ENCODE data around the gene RASGRF2. TPM values are rescaled to one million over a fixed set of nuclear protein-coding genes. Genes with fewer than 3 reads are reported as not detected.
"Not testable (repeated sequence)": the region's sequence is repeated elsewhere in the genome, so short reads cannot be mapped to it uniquely, and the experiment has no call there.

RASGRF2 gene
- polyA plus RNA-seq, 2 donors, result 0.40 to 0.69 TPM

DNA sequence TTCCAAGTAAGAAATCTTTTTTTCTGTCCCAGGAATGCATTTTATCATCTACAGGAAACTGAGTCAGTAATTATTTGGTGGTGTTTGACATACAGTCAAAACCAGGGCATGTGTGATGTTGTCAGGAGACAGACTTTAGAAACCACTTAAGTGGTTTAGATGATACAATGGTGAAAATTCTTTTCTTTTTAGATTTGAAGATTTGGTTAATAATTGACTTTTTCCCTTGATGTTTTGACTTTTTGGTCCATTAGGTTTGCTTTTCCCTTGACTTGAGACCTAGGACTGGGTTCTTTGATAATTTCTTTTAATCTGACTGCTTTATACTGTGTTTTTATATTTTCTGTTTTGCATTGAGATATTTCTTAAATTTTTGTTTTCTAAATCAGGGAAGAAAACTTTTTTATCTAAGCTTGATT is 85.2 kb downstream of the RASGRF2 start:
- Histone ChIP-seq H3K4me3 (ENCODE audit: low read depth in 1 of 2, low read length in 2 of 2) (no peak overlapping the region), H3K4me1 (ENCODE audit: control insufficient read depth in 2 of 2, insufficient read depth in 2 of 2, low read length in 1 of 2) (peaks cover 0 to 2% of the 10 kb centered on the region in 2 donors), H3K27ac (ENCODE audit: low read depth in 2 of 2, low read length in 1 of 2) (no peak overlapping the region), H3K27me3 (ENCODE audit: control insufficient read depth in 1 of 2, insufficient read depth in 2 of 2, low read length in 2 of 2) (no peaks in the 10 kb centered on the region), H3K36me3 (ENCODE audit: control insufficient read depth in 2 of 2, insufficient read depth in 2 of 2, low read length in 1 of 2) (no peaks in the 10 kb centered on the region), H3K9me3 (ENCODE audit: control insufficient read depth in 2 of 2, insufficient read depth in 1 of 2, low read depth in 1 of 2, low read length in 1 of 2) (no peaks in the 10 kb centered on the region)

DNA sequence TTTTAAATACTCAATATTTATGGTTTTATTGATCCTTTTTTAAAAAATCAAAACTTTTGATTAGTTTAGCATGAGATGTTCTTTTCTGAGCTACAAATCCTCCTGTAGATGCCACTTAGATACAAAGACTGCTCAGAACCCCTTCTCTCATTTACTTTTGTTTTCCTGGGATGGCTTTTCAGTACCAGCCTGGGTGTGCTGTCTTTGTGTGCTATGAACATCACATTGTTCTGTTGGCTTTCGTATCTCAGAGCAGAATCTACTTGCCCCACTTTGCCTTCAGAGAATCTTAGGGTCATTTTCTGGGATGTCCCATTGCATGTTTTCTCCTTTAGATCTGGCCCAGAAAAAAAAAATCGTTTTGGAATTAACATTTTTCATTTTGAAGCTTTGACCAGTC is 85.9 kb downstream of the RASGRF2 start:
- 70 to 75% methylated on average over 2 of the region's 2 CpGs for WGBS, 2 donors
- no peaks in the 10 kb centered on the region for H3K36me3 ChIP-seq (ENCODE audit: control insufficient read depth in 2 of 2, insufficient read depth in 2 of 2, low read length in 1 of 2)
- no peaks in the 10 kb centered on the region for H3K27me3 ChIP-seq (ENCODE audit: control insufficient read depth in 1 of 2, insufficient read depth in 2 of 2, low read length in 2 of 2)
- H3K4me3 ChIP-seq (ENCODE audit: low read depth in 1 of 2, low read length in 2 of 2), result no peak overlapping the region
- peaks cover 0 to 2% of the 10 kb centered on the region in 2 donors for H3K4me1 ChIP-seq (ENCODE audit: control insufficient read depth in 2 of 2, insufficient read depth in 2 of 2, low read length in 1 of 2)
- H3K9me3 ChIP-seq (ENCODE audit: control insufficient read depth in 2 of 2, insufficient read depth in 1 of 2, low read depth in 1 of 2, low read length in 1 of 2), result no peaks in the 10 kb centered on the region
- H3K27ac ChIP-seq (ENCODE audit: low read depth in 2 of 2, low read length in 1 of 2), result no peak overlapping the region

DNA sequence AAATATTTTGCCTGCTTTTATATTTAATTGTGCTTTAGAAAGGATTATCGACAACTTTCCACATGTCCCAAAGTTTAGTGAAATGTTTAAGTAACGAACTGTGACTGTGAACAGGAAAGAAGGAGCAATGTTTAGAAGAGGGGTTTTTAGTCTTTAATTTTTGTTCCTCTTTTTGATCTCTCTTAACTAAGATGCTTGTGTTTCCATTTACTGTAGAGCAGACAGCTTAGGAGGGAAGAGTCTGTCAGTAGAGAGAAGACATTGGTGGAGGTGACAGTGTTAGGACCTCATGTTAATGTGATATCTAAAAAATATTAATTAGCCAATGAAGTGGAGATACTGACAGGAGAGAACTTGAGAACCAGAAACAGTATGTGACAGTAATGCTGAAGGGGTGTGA is 92.2 kb downstream of the RASGRF2 start:
- no peaks in the 10 kb centered on the region for H3K36me3 ChIP-seq (ENCODE audit: control insufficient read depth in 2 of 2, insufficient read depth in 2 of 2, low read length in 1 of 2)
- 44 to 64% methylated on average over 2 of the region's 2 CpGs for WGBS, 2 donors
- no peaks in the 10 kb centered on the region for H3K9me3 ChIP-seq (ENCODE audit: control insufficient read depth in 2 of 2, insufficient read depth in 1 of 2, low read depth in 1 of 2, low read length in 1 of 2)
- no peaks in the 10 kb centered on the region for H3K27me3 ChIP-seq (ENCODE audit: control insufficient read depth in 1 of 2, insufficient read depth in 2 of 2, low read length in 2 of 2)
- no peak overlapping the region for H3K27ac ChIP-seq (ENCODE audit: low read depth in 2 of 2, low read length in 1 of 2)
- peaks cover 0 to 2% of the 10 kb centered on the region in 2 donors for H3K4me1 ChIP-seq (ENCODE audit: control insufficient read depth in 2 of 2, insufficient read depth in 2 of 2, low read length in 1 of 2)
- no peak overlapping the region for H3K4me3 ChIP-seq (ENCODE audit: low read depth in 1 of 2, low read length in 2 of 2)

DNA sequence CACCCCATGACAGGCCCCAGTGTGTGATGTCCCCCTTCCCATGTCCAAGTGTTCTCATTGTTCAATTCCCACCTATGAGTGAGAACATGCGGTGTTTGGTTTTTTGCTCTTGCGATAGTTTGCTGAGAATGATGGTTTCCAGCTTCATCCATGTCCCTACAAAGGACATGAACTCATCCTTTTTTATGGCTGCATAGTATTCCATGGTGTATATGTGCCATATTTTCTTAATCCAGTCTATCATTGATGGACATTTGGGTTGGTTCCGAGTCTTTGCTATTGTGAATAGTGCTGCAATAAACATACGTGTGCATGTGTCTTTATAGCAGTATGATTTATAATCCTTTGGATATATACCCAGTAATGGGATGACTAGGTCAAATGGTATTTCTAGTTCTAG is 93.1 kb downstream of the RASGRF2 start:
- not testable (repeated sequence) for H3K36me3 ChIP-seq (ENCODE audit: control insufficient read depth in 2 of 2, insufficient read depth in 2 of 2, low read length in 1 of 2)

DNA sequence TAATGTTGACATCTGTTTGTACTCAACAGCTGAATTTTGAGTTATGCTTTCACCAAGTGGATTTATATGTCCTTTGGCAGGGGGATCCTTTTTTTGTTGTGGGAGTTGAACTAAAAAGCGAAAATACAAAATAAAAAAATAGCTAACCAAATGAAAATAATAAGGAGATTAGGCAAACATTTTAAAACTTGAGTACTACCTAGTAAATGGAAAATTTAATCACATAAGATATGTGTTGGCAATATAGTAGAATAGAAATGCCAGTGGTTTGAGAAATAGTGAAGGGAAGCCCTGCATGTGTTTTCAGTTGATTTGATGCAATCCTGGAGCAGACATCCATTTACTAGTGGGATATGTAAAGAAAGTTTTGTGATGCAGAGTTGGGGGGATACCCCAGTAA is 98.0 kb downstream of the RASGRF2 start:
- H3K36me3 ChIP-seq (ENCODE audit: control insufficient read depth in 2 of 2, insufficient read depth in 2 of 2, low read length in 1 of 2), result no peaks in the 10 kb centered on the region

More for the DNA sequence above, 93.1 kb downstream of the RASGRF2 start:
- H3K27ac ChIP-seq (ENCODE audit: low read depth in 2 of 2, low read length in 1 of 2); H3K27me3 ChIP-seq (ENCODE audit: control insufficient read depth in 1 of 2, insufficient read depth in 2 of 2, low read length in 2 of 2); H3K4me1 ChIP-seq (ENCODE audit: control insufficient read depth in 2 of 2, insufficient read depth in 2 of 2, low read length in 1 of 2); H3K9me3 ChIP-seq (ENCODE audit: control insufficient read depth in 2 of 2, insufficient read depth in 1 of 2, low read depth in 1 of 2, low read length in 1 of 2); H3K4me3 ChIP-seq (ENCODE audit: low read depth in 1 of 2, low read length in 2 of 2): not testable (repeated sequence)
- 86 to 100% methylated on average over 2 to 4 of the region's 4 CpGs for WGBS, 2 donors

DNA sequence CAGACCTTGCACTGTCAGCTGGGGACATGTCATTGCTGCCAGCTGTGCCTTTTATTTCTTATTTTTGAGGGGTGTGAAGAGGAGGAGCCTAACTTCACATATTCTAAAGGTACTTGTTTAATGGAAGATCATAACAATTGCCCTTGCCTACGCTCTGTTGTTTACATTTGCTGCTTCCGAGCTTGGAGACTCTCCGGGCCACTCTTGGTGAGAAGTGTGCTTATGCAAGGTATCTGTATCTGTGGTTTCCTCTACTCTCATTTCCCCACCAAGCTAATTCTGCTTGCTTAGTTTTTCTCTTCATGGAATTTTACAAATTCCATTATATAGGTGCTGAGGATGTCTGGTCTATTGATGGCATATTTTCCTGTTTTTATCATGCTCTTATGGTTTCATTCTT is 105.3 kb downstream of the RASGRF2 start:
- H3K27ac ChIP-seq (ENCODE audit: low read depth in 2 of 2, low read length in 1 of 2), result no peak overlapping the region
- no peaks in the 10 kb centered on the region for H3K4me1 ChIP-seq (ENCODE audit: control insufficient read depth in 2 of 2, insufficient read depth in 2 of 2, low read length in 1 of 2)
- H3K36me3 ChIP-seq (ENCODE audit: control insufficient read depth in 2 of 2, insufficient read depth in 2 of 2, low read length in 1 of 2), result no peaks in the 10 kb centered on the region
- H3K9me3 ChIP-seq (ENCODE audit: control insufficient read depth in 2 of 2, insufficient read depth in 1 of 2, low read depth in 1 of 2, low read length in 1 of 2), result peaks cover 0 to 3% of the 10 kb centered on the region in 2 donors
- H3K27me3 ChIP-seq (ENCODE audit: control insufficient read depth in 1 of 2, insufficient read depth in 2 of 2, low read length in 2 of 2), result no peaks in the 10 kb centered on the region
- 38 to 41% methylated on average over 3 of the region's 3 CpGs for WGBS, 2 donors
- no peak overlapping the region for H3K4me3 ChIP-seq (ENCODE audit: low read depth in 1 of 2, low read length in 2 of 2)

More for the DNA sequence above, 98.0 kb downstream of the RASGRF2 start:
- WGBS, 2 donors, result 88 to 97% methylated on average over 1 of the region's 1 CpG
- no peaks in the 10 kb centered on the region for H3K27me3 ChIP-seq (ENCODE audit: control insufficient read depth in 1 of 2, insufficient read depth in 2 of 2, low read length in 2 of 2)
- no peaks in the 10 kb centered on the region for H3K4me1 ChIP-seq (ENCODE audit: control insufficient read depth in 2 of 2, insufficient read depth in 2 of 2, low read length in 1 of 2)
- H3K9me3 ChIP-seq (ENCODE audit: control insufficient read depth in 2 of 2, insufficient read depth in 1 of 2, low read depth in 1 of 2, low read length in 1 of 2), result no peaks in the 10 kb centered on the region
- H3K4me3 ChIP-seq (ENCODE audit: low read depth in 1 of 2, low read length in 2 of 2), result no peak overlapping the region
- H3K27ac ChIP-seq (ENCODE audit: low read depth in 2 of 2, low read length in 1 of 2), result no peak overlapping the region

DNA sequence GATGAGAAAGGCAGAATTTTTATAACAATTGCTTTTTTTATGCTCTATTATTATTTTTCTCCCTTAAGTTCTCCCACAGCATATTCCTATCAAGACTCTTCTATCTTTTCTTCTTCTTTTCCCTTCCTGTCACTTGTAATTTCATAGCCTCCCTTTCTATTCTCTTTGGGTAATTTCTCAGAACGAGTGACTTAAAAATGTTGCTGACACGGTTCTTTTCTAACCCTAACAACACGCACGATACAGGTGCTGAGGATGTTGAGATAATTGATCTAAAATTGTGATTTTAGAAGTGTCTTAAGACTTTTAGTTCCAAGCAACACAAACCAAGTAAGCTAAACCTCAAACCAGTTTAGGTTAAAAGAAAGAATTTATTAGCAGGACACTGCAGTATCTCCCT is 105.9 kb downstream of the RASGRF2 start:
- 91 to 93% methylated on average over 4 of the region's 4 CpGs for WGBS, 2 donors
- no peaks in the 10 kb centered on the region for H3K4me1 ChIP-seq (ENCODE audit: control insufficient read depth in 2 of 2, insufficient read depth in 2 of 2, low read length in 1 of 2)
- peaks cover 0 to 3% of the 10 kb centered on the region in 2 donors for H3K9me3 ChIP-seq (ENCODE audit: control insufficient read depth in 2 of 2, insufficient read depth in 1 of 2, low read depth in 1 of 2, low read length in 1 of 2)
- no peaks in the 10 kb centered on the region for H3K27me3 ChIP-seq (ENCODE audit: control insufficient read depth in 1 of 2, insufficient read depth in 2 of 2, low read length in 2 of 2)
- H3K27ac ChIP-seq (ENCODE audit: low read depth in 2 of 2, low read length in 1 of 2), result no peak overlapping the region
- H3K4me3 ChIP-seq (ENCODE audit: low read depth in 1 of 2, low read length in 2 of 2), result no peak overlapping the region
- H3K36me3 ChIP-seq (ENCODE audit: control insufficient read depth in 2 of 2, insufficient read depth in 2 of 2, low read length in 1 of 2), result no peaks in the 10 kb centered on the region

DNA sequence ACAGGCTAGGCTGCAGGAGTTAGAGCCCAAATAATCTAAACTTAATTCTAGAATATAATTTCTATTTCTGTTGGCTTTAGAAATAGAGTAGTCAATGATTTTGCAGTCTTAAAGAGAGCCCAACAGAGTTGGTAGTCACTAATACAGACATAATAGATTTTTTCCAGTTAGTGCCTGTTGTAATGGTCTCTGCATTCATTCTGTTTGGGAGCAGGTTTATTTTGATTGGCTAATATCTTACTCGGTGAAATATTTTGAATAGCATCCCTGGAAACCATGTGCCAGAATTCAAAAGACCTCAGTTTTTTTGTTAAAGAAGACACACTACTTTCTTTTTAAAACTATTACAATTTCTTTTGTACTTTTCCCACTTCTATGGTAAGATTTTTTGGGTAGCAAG is 107.2 kb downstream of the RASGRF2 start:
- Histone ChIP-seq H3K4me1 (ENCODE audit: control insufficient read depth in 2 of 2, insufficient read depth in 2 of 2, low read length in 1 of 2) (no peaks in the 10 kb centered on the region), H3K36me3 (ENCODE audit: control insufficient read depth in 2 of 2, insufficient read depth in 2 of 2, low read length in 1 of 2) (no peaks in the 10 kb centered on the region), H3K27me3 (ENCODE audit: control insufficient read depth in 1 of 2, insufficient read depth in 2 of 2, low read length in 2 of 2) (no peaks in the 10 kb centered on the region), H3K27ac (ENCODE audit: low read depth in 2 of 2, low read length in 1 of 2) (no peak overlapping the region), H3K9me3 (ENCODE audit: control insufficient read depth in 2 of 2, insufficient read depth in 1 of 2, low read depth in 1 of 2, low read length in 1 of 2) (peaks cover 0 to 3% of the 10 kb centered on the region in 2 donors), H3K4me3 (ENCODE audit: low read depth in 1 of 2, low read length in 2 of 2) (no peak overlapping the region)
- WGBS, 2 donors, result 51 to 70% methylated on average over 1 of the region's 1 CpG

DNA sequence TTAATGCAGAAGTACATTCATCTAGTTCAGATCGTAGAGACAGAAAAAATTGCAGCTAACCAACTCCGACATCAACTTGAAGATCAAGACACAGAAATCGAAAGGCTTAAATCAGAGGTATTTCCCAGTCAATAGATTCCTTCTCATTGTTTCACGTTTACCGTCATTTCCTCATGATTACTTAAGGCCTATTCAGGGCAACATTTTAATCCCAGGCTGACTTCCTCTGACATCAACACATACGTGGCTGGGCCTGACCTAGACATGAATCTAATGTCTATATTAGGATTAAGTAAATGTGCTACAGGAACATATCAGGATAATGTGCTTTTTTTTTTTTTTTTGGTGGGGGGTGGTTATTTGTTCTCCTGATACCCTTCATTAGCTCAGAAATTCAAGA is 107.9 kb downstream of the RASGRF2 start:
- H3K27me3 ChIP-seq (ENCODE audit: control insufficient read depth in 1 of 2, insufficient read depth in 2 of 2, low read length in 2 of 2), result no peaks in the 10 kb centered on the region
- H3K4me3 ChIP-seq (ENCODE audit: low read depth in 1 of 2, low read length in 2 of 2), result no peak overlapping the region
- H3K27ac ChIP-seq (ENCODE audit: low read depth in 2 of 2, low read length in 1 of 2), result no peak overlapping the region
- H3K36me3 ChIP-seq (ENCODE audit: control insufficient read depth in 2 of 2, insufficient read depth in 2 of 2, low read length in 1 of 2), result no peaks in the 10 kb centered on the region
- H3K4me1 ChIP-seq (ENCODE audit: control insufficient read depth in 2 of 2, insufficient read depth in 2 of 2, low read length in 1 of 2), result no peaks in the 10 kb centered on the region
- WGBS, 2 donors, result 60 to 69% methylated on average over 6 of the region's 6 CpGs
- H3K9me3 ChIP-seq (ENCODE audit: control insufficient read depth in 2 of 2, insufficient read depth in 1 of 2, low read depth in 1 of 2, low read length in 1 of 2), result peaks cover under 1 to 3% of the 10 kb centered on the region in 2 donors

DNA sequence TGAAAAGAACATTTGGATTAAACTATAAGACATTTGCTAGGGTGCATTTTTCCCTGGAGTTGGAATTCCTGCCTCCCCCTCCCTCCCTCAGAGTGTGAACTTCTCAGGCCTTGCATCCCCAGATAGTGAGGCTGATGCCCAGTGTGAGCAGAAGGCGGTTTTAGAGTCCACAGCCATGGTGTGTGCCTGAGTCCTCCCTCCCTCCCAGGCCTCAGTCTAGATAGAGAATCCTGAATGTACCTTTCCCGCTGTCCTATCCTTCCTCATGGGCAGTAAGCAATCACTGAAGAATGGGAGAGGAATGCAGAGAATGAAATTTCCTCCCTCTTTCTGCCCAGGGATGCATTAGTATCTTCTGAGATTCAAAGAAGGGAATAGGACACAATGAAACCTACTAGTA is 108.5 kb downstream of the RASGRF2 start:
- WGBS, 2 donors, result 93% methylated on average over 2 of the region's 2 CpGs
- Histone ChIP-seq H3K36me3 (ENCODE audit: control insufficient read depth in 2 of 2, insufficient read depth in 2 of 2, low read length in 1 of 2) (no peaks in the 10 kb centered on the region), H3K27ac (ENCODE audit: low read depth in 2 of 2, low read length in 1 of 2) (no peak overlapping the region)

More for the DNA sequence above, 108.5 kb downstream of the RASGRF2 start:
- H3K4me1 ChIP-seq (ENCODE audit: control insufficient read depth in 2 of 2, insufficient read depth in 2 of 2, low read length in 1 of 2), result no peaks in the 10 kb centered on the region
- H3K27me3 ChIP-seq (ENCODE audit: control insufficient read depth in 1 of 2, insufficient read depth in 2 of 2, low read length in 2 of 2), result no peaks in the 10 kb centered on the region
- peaks cover 3% of the 10 kb centered on the region in 2 donors for H3K9me3 ChIP-seq (ENCODE audit: control insufficient read depth in 2 of 2, insufficient read depth in 1 of 2, low read depth in 1 of 2, low read length in 1 of 2)
- no peak overlapping the region for H3K4me3 ChIP-seq (ENCODE audit: low read depth in 1 of 2, low read length in 2 of 2)
